ENCODE results near the gene PFN3. TPM values are rescaled to one million over a fixed set of nuclear protein-coding genes. Genes with fewer than 3 reads are reported as not detected.

The PFN3 gene
- total RNA-seq, 1 donor from 2014 or later = not detected

GRCh38 chr5:177390363-177391300 is 9.8 kb downstream of the PFN3 start:
- Histone ChIP-seq H3K36me3 (ENCODE audit: control insufficient read depth, insufficient read depth, low read length) (no peaks in the 10 kb centered on the region), H3K27me3 (ENCODE audit: control insufficient read depth, insufficient read depth, low read length) (peaks cover 5% of the 10 kb centered on the region), H3K4me3 (ENCODE audit: low read depth, low read length) (no peak overlapping the region)
- DNase-seq (ENCODE audit: low read depth) = no peak
- TF ChIP-seq, protein P1, sequence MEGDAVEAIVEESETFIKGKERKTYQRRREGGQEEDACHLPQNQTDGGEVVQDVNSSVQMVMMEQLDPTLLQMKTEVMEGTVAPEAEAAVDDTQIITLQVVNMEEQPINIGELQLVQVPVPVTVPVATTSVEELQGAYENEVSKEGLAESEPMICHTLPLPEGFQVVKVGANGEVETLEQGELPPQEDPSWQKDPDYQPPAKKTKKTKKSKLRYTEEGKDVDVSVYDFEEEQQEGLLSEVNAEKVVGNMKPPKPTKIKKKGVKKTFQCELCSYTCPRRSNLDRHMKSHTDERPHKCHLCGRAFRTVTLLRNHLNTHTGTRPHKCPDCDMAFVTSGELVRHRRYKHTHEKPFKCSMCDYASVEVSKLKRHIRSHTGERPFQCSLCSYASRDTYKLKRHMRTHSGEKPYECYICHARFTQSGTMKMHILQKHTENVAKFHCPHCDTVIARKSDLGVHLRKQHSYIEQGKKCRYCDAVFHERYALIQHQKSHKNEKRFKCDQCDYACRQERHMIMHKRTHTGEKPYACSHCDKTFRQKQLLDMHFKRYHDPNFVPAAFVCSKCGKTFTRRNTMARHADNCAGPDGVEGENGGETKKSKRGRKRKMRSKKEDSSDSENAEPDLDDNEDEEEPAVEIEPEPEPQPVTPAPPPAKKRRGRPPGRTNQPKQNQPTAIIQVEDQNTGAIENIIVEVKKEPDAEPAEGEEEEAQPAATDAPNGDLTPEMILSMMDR (IDR thresholded peaks at IDR 0.05; ENCODE audit: insufficient read depth, low read length, poor library complexity, severe bottlenecking) = peak; percentile 96

DNA sequence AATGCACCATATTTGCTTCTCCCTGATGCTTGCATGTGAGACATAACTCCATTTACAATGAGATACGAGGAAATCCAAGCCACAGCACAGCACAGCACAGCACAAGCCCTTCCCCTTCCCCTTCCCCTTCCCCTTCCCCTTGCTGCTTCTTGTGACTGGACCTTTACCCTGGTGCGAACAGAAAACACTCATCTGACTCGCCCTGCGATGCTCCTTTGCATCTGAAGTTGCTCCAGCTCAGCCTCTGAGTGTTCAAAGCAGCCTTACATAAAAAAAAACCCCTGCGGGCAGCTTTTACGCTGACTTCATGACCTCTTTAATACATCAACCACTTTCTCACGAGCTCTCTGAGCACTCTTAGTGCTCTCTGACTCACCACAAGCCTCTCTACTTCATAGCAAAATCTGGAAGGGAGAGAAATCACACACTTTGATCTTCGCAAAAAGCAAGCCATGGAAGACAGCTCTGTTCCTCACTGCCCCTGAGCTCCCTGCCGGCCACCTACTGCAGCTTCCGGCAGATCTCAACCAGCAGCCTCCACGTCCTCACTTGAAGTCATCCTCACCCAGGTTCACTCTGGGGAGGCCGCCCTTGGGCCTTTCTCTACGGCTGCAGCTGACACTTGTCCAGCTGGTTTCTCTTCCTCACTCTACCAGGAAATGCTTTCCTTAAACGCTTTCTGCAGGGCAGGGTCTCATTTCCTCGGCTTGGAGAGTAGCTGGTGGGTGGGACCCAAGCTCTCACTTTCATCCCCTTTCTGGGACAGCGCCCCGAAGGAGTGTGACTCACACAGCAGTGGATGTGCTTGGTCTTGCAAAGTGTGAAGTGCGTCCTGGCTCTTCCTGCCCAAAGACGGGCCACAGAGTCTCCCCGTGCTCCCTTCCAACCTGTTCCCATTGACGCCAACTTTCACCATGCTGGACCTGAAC is 11.0 kb downstream of the PFN3 start:
- Histone ChIP-seq H3K27me3 (ENCODE audit: control insufficient read depth, insufficient read depth, low read length) (peaks cover 12% of the 10 kb centered on the region), H3K4me3 (ENCODE audit: low read depth, low read length) (no peak overlapping the region), H3K36me3 (ENCODE audit: control insufficient read depth, insufficient read depth, low read length) (no peaks in the 10 kb centered on the region)
- TF ChIP-seq, protein P1 (IDR thresholded peaks at IDR 0.05; ENCODE audit: insufficient read depth, low read length, poor library complexity, severe bottlenecking) = no peak
- DNase-seq (ENCODE audit: low read depth) = peak; percentile 78

DNA sequence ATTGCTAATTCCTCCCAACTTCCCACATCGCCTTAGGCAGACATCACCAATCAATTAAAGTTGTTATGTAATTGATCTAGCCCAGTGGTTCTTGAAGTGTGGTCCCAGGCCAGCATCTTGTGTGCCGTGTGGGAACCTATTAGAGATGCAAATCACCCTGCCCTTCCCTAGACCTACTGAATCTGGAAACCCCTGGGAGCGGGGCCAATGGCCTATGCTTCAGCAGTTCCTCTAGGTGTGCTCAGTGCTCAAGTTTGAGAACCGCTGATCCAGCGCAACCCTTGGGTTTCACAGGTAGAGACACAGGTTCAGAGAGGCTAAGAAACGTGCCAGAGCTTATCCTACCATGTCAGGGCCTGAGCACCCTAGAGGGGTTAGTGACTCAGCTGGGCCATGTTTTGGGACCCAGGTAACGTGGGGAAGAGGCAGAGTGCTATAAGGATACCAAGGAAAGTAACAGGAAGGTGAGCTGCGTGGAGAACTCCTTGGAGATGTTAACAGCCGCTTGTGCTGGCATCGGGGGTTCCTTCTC is 11.9 kb downstream of the PFN3 start:
- TF ChIP-seq, protein P1 (IDR thresholded peaks at IDR 0.05; ENCODE audit: insufficient read depth, low read length, poor library complexity, severe bottlenecking) = no peak
- Histone ChIP-seq H3K4me3 (ENCODE audit: low read depth, low read length) (no peak overlapping the region), H3K36me3 (ENCODE audit: control insufficient read depth, insufficient read depth, low read length) (no peaks in the 10 kb centered on the region), H3K27me3 (ENCODE audit: control insufficient read depth, insufficient read depth, low read length) (peaks cover 16% of the 10 kb centered on the region)
- DNase-seq (ENCODE audit: low read depth) = no peak

DNA sequence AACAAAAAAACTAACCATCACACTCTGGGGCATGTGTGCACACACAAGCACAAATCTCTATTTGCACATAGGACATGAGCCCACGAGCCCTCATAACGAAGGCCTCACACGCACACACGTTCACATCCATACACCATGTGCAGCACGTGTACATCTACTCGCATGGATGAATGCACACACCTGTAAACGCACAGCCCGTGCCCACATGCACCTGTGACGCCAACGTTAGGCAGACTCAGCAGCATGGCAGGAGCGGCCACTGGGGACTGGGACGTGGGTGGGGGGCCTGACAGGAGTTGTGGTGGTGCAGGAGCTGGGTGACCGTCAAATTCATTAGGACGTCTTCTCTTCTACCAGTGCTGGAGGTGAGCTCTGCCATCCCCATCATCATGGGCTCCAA is 13.1 kb downstream of the PFN3 start:
- TF ChIP-seq, protein P1 (IDR thresholded peaks at IDR 0.05; ENCODE audit: insufficient read depth, low read length, poor library complexity, severe bottlenecking) = no peak
- no peak for DNase-seq (ENCODE audit: low read depth)
- peaks cover 24% of the 10 kb centered on the region for H3K27me3 ChIP-seq (ENCODE audit: control insufficient read depth, insufficient read depth, low read length)
- H3K36me3 ChIP-seq (ENCODE audit: control insufficient read depth, insufficient read depth, low read length) = no peaks in the 10 kb centered on the region
- no peak overlapping the region for H3K4me3 ChIP-seq (ENCODE audit: low read depth, low read length)

- no peaks in the 10 kb centered on the region for H3K36me3 ChIP-seq (ENCODE audit: control insufficient read depth, insufficient read depth, low read length)
- no peak overlapping the region for H3K4me3 ChIP-seq (ENCODE audit: low read depth, low read length)
- no peak for DNase-seq (ENCODE audit: low read depth)
- TF ChIP-seq, protein P1 (IDR thresholded peaks at IDR 0.05; ENCODE audit: insufficient read depth, low read length, poor library complexity, severe bottlenecking) = no peak
- peaks cover 25% of the 10 kb centered on the region for H3K27me3 ChIP-seq (ENCODE audit: control insufficient read depth, insufficient read depth, low read length)
These were observed 13.9 kb downstream of the PFN3 start for GRCh38 chr5:177386542-177386941.
